GM18499 (cell line): ENCODE results near the gene CLCC1.
"Not testable (repeated sequence)": the region's sequence is repeated elsewhere in the genome, so short reads cannot be mapped to it uniquely, and the experiment has no call there.

Experiments
- ATAC-seq: cut with Tn5 transposase; IDR thresholded peaks from one replicate; pipeline ENCODE4 v1.9.1; 2021; ENCODE audit warnings: moderate number of reproducible peaks; ENCODE audit not compliant: insufficient read depth, unreplicated experiment

The CLCC1 gene

DNA sequence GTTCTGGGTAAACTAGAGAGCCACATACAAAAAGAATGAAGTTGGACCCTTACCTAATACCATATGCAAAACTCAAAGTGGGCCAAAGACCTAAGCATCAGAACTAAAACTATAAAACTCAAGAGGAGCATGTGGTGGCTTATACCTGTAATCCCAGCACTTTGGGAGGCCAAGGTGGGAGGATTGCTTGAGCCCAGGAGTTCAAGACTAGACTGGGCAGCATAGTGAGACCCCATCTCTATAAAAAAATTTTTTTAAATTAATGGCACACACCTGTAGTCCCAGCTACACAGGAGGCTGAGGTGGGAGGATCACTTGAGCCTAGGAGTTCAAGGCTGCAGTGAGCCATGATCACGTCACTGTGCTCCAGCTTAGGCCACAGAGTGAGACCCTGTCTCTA is 35.7 kb downstream of the CLCC1 start:
- ATAC-seq = not testable (repeated sequence)

DNA sequence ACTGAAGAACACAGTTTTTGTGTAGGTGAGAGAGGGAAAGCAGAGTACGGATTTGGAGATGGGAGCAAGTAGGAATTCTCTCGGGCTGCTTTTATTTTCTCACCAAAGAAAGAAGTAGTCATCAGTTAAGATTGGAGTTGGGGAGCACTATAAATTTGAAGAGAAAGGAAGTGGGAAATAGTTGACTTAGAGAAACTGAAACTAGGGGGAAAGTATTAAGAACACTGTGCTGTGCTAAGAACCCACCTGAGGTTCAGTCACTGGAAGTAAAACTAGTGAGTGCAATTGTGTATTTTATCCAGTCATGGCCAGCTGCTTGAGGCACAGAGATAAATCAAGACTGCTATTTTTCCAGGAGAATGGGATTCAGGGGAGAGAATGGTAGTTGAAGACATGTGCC is 37.4 kb downstream of the CLCC1 start:
- no peak for ATAC-seq

DNA sequence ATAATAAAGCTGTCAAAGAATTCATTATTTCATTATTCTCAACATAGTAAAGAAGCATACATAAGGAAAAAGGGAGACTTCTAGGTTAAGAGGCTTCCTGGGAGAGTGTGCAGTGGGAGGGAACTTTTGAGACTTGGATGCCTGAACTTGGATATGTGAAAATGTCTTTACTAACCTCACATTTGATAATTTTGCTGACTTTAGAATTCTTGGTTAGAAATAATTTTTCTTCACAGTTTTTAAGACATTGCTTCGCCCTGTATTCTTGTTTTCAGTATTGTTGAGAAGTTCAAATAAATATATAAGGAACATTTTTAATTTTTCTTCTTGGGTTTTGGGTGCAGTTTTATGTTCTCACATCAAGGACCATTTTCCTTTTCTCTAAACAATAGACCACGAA is 46.5 kb downstream of the CLCC1 start:
- no peak for ATAC-seq
